Measurements from ENCODE around the gene TMEM82.

DNA sequence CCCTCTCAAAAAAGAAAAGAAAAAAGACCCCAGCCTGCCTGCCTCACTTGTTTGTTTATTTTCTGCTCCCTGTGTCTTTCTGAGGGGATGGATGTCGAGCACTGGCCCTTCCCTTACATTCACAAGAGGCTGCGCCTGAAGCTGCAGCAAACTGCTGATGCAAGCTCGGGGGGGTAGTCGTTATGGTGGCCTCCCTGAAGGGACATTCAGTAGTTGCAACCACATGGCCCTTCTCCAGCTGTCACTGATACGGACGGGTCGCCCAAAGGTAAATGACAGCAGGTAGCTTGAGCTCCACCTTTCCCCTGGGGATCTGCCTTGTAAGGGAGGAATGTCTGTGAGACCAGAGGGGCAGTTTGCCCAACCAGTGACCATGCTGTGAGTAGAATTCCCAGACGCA lies 40.5 kb upstream of the TMEM82 start:
- no peak for TF ChIP-seq EZH2 (IDR thresholded peaks at IDR 0.05; ENCODE audit: borderline replicate concordance, low read length)
- TF ChIP-seq CTCF (IDR thresholded peaks at IDR 0.05; ENCODE audit: low read length) = no peak

All from OCI-LY1 (cell line).